HEK293 (cell line): Measurements from ENCODE around the gene TNS1.

Experiments used
- CTCF ChIP-seq: fragments of 450-650 bp; formaldehyde crosslinking; IDR thresholded peaks from 2 replicates; pipeline ENCODE4 v1.5.1; 2016; ENCODE audit warnings: missing biosample characterization, missing genetic modification characterization
- REST ChIP-seq: fragments of 450-650 bp; formaldehyde crosslinking; IDR thresholded peaks from 2 replicates; pipeline ENCODE4 v1.5.1; 2016; ENCODE audit warnings: missing biosample characterization, missing genetic modification characterization
- ZBTB48 ChIP-seq: fragments of 450-650 bp; formaldehyde crosslinking; IDR thresholded peaks from 2 replicates; pipeline ENCODE4 v1.5.1; 2016; ENCODE audit warnings: missing biosample characterization, missing genetic modification characterization
- ZFP37 ChIP-seq: fragments of 450-650 bp; formaldehyde crosslinking; IDR thresholded peaks from 2 replicates; pipeline ENCODE4 v1.5.1; 2016; ENCODE audit warnings: missing biosample characterization, missing genetic modification characterization
- ZNF121 ChIP-seq: fragments of 450-650 bp; formaldehyde crosslinking; IDR thresholded peaks from 2 replicates; pipeline ENCODE4 v1.5.1; 2016; ENCODE audit warnings: missing biosample characterization, missing genetic modification characterization
- ZNF138 ChIP-seq: fragments of 450-650 bp; formaldehyde crosslinking; IDR thresholded peaks from 2 replicates; pipeline ENCODE4 v1.5.1; 2016; ENCODE audit warnings: missing biosample characterization, missing genetic modification characterization, borderline replicate concordance
- ZNF16 ChIP-seq: fragments of 450-650 bp; formaldehyde crosslinking; IDR thresholded peaks from 2 replicates; pipeline ENCODE4 v1.5.1; 2016; ENCODE audit warnings: low read depth, missing biosample characterization, missing genetic modification characterization
- ZNF747 ChIP-seq: fragments of 450-650 bp; formaldehyde crosslinking; IDR thresholded peaks from 2 replicates; pipeline ENCODE4 v1.5.1; 2016; ENCODE audit warnings: missing biosample characterization, missing genetic modification characterization
- ZNF785 ChIP-seq: fragments of 450-650 bp; formaldehyde crosslinking; IDR thresholded peaks from 2 replicates; pipeline ENCODE4 v1.5.1; 2016; ENCODE audit warnings: missing biosample characterization, missing genetic modification characterization
- ZNF792 ChIP-seq: fragments of 450-650 bp; formaldehyde crosslinking; IDR thresholded peaks from 2 replicates; pipeline ENCODE4 v1.5.1; 2016; ENCODE audit warnings: missing biosample characterization, missing genetic modification characterization

- TF ChIP-seq ZNF747 (tag by site-specific recombination) (no peak), ZBTB48 (tag by site-specific recombination) (no peak), CTCF (tag by site-specific recombination) (no peak), REST (tag by site-specific recombination) (no peak), ZNF16 (tag by site-specific recombination) (no peak), ZNF121 (tag by site-specific recombination) (no peak), ZNF785 (tag by site-specific recombination) (no peak), ZFP37 (no peak), ZNF138 (tag by site-specific recombination) (no peak), ZNF792 (tag by site-specific recombination) (no peak)
These were observed 133.9 kb downstream of the TNS1 start for GRCh38 chr2:217868911-217869334.
